GM19193 (cell line): ENCODE data around the gene CLPTM1L.

ENCODE experiments used
- POLR2A ChIP-seq: IDR thresholded peaks from 4 replicates; pipeline ENCODE4 v1.6.1; 2011; ENCODE audit not compliant: insufficient read depth, insufficient read length; ENCODE audit errors: extremely low read depth

CLPTM1L gene

GRCh38 chr5:1337489-1338195, 7.3 kb downstream of the CLPTM1L start:
- TF ChIP-seq POLR2A = no peak

- no peak for TF ChIP-seq POLR2A
These were observed 8.0 kb downstream of the CLPTM1L start for GRCh38 chr5:1336749-1337488.

DNA sequence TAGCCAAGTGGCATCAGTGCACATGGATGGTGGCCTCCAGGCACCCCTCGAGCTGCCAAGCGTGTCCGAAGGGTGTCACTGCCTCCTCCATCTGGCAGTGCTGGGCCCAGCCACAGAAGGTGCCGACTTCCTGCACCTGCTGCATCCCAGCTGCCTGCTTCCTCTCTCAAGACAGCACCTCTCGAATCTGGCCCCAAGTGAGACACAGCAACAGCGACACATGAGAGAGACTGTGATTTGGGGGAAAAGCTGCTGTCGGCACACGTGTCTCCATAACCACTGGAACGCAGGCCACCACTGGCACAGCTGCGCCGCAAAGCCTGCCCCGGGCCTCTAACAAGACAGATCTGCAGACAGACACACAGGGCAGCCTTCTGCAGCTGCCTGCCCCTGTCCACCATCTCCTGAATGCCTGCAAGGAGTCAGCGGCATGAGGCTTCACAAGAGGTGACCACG, 8.8 kb downstream of the CLPTM1L start:
- TF ChIP-seq POLR2A = no peak

- no peak for TF ChIP-seq POLR2A
These were observed 9.3 kb downstream of the CLPTM1L start for GRCh38 chr5:1335540-1336095.

- TF ChIP-seq POLR2A = no peak
These were observed 9.9 kb downstream of the CLPTM1L start for GRCh38 chr5:1334831-1335539.

GRCh38 chr5:1333986-1334385, 10.9 kb downstream of the CLPTM1L start:
- no peak for TF ChIP-seq POLR2A

GRCh38 chr5:1332461-1333001, 12.4 kb downstream of the CLPTM1L start:
- no peak for TF ChIP-seq POLR2A

DNA sequence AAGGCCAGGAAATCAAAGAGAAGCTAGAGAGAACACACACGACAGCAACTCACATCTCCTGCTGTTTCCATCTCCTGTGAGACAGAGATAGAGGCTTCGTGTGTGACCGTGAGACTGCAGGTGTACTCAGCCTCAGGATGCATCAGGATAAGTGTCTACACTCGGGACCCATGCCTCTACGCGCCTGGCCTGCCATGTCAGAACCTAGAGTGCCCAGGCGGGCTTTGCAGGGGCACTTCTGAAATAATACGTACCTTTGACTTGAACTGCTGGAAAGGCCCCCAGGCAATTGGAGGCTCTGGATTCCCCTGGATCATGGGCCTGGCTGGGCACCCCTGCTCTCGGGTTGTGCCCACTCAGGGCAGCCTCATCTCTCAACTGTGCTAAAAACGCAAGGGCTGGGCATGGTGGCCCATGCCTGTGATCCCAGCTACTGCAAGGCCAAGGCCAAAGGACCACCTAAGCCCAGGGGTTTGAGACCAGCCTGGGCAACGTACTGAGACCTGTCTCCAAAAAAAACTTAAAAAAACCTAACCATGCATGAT, 13.0 kb downstream of the CLPTM1L start:
- TF ChIP-seq POLR2A = no peak

GRCh38 chr5:1330847-1331831, 13.8 kb downstream of the CLPTM1L start:
- no peak for TF ChIP-seq POLR2A

DNA sequence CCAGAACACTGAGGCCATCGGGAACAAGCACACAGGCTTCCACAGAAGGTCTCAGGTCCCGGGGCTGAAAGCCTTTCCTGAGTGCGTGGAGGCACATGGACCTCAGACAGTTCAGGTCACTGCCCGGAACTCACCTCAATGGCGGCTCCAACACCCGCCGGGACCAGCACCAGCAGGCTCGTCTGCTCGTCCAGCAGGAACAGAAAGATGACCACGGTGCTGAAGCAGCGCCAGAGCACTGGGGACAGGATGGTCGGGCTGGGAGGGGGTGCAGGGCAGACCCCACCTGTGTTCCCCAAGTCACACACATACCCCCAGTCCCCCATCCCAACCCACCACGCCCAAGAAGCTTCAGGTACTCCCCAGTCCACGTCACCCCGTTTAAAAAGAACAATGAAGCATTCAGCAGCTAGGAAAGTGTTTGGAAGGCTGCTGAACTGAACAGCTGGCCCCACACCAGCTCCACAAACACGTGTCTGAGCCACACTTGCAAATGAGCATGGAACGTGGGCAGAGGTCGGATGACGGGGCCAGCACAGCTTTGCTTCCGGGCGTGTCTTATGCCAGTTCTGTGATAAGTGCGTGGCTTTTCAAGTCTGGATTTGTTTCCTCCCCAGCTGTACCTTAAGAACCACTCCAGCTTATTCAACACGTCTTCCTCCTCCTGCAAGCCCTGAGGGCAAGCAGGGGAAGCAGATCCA, 14.6 kb downstream of the CLPTM1L start:
- no peak for TF ChIP-seq POLR2A

- TF ChIP-seq POLR2A = no peak
These were observed 15.8 kb downstream of the CLPTM1L start for GRCh38 chr5:1329111-1329579.

GRCh38 chr5:1325870-1326531, 18.9 kb downstream of the CLPTM1L start:
- TF ChIP-seq POLR2A = no peak

DNA sequence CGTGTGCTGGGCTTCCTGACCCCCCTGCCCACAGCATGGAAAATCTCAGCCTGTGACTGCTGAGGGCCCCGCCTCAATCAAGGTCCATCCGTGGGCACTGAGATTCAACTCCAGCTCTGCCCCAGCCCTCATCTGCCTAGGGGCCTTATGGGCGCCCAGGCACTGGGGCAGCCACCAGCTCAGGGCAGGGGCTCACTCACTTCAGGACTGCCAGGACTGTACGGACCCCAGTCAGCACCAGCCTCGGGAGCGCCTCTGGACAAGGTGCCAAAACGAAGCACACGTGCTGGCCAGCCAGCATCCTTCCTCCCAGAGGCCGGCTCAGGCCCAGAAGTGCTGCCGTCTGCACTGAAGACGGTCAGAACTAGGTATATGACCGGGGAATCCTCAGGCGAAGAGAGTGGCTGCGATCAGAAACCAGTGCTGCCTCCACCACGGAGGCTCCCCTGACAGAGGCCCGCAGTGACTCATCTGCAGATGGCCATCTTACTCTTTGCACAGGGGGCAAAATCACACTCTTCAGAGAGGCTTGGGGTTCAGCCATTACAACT, 19.6 kb downstream of the CLPTM1L start:
- TF ChIP-seq POLR2A = no peak

DNA sequence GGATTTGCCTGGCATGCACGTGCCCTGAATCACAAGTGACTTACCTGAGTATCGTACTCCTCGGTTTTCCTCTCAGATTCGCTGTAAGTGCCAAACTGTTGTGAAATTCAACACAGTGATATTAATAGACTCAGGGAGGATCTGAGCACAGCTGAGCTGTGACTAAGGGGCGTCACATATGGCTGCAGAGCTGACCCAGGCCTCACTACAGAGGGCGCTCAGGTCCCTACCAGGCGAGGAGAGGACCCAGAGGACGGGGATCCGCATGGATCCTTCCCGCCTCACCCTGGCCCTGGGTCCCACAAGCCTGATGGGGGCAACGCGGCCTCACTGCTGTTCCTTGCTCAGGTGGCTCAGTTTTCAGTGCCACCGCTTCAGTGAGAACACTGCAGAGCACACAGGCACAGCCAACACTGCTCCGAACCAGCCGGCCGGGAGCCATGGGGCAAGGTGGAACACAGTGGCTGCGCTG, 20.1 kb downstream of the CLPTM1L start:
- no peak for TF ChIP-seq POLR2A
